HG02588 (cell line): ENCODE results near the gene FARP1.

Source experiments
- ATAC-seq: cut with Tn5 transposase; IDR thresholded peaks from one replicate; pipeline ENCODE4 v1.9.1; 2021; ENCODE audit warnings: mild to moderate bottlenecking, moderate library complexity; ENCODE audit not compliant: unreplicated experiment

FARP1 gene

GRCh38 chr13:98279473-98280175 is 136.7 kb downstream of the FARP1 start:
- peak; percentile 70 for ATAC-seq

DNA sequence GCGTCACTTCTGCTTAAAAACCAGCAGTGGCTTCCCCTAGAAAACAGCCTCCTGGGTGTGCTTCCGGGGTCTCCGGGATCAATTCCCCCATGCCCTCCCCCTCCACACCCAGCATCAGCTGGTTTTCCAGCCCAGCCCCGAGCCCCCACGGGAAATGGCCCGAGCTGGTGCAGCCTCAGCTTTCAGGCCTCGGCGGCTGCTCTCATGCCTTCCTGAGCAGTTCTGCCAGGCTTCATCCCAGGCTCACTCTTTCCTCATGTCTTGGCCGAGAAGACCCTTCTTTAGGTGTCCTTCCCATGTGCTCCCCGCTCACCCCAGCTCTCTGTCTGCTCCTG is 137.2 kb downstream of the FARP1 start:
- peak; percentile 18 for ATAC-seq

DNA sequence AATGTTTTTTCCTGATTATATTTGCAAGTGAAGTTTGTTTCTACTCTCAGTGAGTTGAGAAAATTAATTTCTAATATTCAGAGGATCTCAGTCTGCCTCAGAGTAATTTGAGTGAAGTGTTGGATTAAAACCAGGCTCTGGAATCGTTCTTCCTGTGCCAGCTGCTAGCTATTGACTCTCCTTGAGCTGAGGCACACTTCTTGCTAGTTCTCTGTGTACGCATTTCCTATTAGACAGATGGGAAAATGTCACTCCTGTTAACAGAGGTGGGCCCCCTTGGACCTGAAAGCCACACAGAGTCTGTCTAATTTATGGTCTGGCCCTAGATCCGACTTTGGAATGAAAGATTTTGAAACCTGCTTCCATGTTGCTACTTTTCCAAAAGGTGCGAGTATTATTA is 141.8 kb downstream of the FARP1 start:
- no peak for ATAC-seq

GRCh38 chr13:98285317-98285716 is 142.4 kb downstream of the FARP1 start:
- no peak for ATAC-seq

GRCh38 chr13:98285852-98286594 is 143.1 kb downstream of the FARP1 start:
- ATAC-seq = no peak

DNA sequence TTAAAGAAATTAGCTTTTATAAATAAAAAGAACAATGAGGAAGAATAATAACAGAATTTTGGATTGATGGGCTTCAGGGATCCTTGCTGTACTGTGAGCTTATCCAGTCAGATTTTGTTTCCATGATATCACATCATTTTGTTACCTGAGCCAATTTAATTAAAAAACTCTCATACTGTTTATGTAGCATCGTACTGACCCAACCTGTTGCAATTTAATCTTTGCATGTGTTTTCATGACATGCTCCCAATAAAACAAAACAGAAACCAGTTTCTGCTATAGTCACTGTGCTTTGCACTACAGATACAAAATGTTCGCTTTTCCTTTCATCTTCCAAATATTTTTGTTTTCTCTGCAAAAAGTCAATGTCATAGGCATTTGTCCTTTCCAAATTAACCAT is 143.9 kb downstream of the FARP1 start:
- no peak for ATAC-seq

DNA sequence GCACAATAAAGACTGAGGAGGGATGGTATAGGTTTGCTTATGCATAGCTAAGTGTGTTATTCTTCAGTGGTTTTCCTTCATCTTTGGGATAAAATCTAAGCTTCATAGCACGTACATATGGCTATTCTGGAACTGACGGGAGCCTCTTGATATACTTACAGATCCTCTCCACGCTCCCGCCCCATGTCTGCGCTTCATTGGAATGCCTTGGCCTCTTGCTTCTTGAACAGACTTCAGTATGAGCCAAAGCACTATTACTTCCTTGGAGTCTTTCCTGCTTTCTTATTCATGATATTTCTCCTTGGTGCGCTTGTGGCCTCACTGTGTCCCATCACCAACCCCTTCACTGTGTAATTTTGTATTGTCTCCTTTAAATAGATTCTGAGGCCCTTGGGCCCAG is 145.3 kb downstream of the FARP1 start:
- no peak for ATAC-seq

GRCh38 chr13:98289339-98289945 is 146.5 kb downstream of the FARP1 start:
- ATAC-seq = no peak

DNA sequence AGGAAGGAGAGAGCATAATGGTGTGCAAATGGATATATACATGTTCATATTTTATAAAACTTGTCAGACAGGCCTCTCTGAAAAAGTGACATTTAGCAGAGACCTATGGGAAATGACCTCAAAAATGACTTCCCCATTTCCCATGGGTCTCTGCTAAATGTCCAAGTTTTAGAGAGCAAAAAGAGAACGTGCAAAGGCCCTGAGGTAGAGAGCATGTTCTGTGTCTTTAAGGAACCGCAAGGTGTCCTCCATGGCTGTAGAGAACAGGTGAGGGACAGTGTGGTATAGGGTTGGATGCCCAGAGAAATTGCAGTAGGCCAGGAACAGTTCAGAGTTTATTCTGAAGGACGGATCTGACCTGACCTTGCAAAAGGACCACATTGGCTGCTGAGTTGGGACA is 147.4 kb downstream of the FARP1 start:
- ATAC-seq = no peak

DNA sequence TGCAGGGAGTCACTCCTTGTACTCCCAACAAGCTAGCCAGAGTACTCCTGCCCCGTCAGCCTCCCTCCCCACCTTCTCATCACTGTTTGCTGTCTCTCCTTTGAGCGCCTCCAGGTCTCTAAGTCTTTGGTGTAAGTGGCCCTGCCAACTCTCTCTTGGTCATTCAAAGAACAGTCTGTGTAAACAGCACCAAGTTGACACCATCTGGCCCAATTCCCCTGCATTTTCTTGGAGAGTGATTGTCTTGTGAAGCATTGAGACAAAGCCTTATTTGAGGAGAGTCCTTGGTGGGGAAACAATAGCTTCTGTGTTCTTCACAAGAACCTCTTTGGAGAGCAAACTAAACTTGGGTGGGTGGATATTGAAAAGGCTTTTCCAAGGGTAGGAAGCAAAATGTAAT is 148.8 kb downstream of the FARP1 start:
- ATAC-seq = no peak

GRCh38 chr13:98293103-98293502 is 150.2 kb downstream of the FARP1 start:
- no peak for ATAC-seq

- no peak for ATAC-seq
These were observed 150.8 kb downstream of the FARP1 start for GRCh38 chr13:98293570-98294142.

GRCh38 chr13:98295371-98295770 is 152.5 kb downstream of the FARP1 start:
- ATAC-seq = no peak

GRCh38 chr13:98297051-98297450 is 154.2 kb downstream of the FARP1 start:
- no peak for ATAC-seq

DNA sequence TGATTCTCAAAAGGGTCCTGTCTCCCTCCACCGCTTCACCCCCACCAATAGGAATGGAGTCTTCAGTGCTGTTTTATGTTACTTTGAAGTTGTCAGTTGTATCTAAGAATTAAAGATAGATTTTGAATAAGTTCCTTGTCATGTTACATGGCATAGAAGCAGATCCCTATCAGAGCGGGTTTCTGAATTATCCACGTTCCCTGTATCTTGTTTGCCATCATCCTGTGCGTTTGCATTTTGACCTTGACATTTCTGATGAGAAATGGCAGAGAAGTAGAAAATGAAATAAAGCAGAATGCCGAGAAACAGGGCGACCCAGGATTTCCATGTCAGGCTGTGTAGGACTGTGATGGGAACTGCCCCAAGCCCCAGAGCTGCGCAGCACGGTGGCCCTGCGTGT is 154.9 kb downstream of the FARP1 start:
- no peak for ATAC-seq

DNA sequence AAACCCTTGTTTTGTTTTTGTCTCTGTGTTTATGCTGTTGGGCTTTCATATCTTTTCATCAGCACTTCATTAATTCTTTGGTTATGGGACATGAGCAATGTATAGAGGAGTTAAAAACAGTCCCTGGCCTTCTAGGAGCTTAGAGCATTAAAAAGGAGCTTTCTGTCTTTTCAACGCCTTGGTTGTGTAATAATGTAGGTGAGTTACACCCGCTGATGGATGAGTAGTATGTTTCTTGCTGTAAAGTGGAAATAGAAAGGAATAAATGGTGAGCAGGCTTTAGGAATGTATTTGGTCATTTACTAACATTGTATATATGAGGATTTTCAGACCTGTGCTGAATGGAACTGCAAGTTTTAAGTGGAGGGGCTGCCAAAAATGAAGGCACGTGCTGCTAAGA is 155.7 kb downstream of the FARP1 start:
- ATAC-seq = no peak

- ATAC-seq = no peak
These were observed 156.5 kb downstream of the FARP1 start for GRCh38 chr13:98299235-98299965.

DNA sequence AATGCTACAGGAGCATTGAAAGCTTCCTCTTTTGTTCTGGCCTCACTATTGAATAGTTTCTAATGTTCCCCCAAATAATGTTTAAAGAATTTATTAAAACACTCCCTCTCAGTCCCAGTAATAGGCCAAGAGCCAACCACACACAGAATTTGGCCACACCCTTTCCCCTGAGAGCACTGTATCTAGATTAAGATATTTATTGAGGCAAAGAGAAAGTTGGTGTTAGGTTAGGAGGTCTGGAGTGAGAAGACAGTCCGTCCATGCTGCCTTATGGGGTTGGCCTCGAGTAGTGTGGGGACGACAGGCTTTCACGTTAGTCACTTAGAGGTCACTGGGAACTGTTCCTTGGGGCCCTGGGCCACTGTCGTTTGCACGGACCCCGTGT is 157.1 kb downstream of the FARP1 start:
- no peak for ATAC-seq

- ATAC-seq = no peak
These were observed 158.2 kb downstream of the FARP1 start for GRCh38 chr13:98300956-98301641.

GRCh38 chr13:98301721-98302120 is 158.8 kb downstream of the FARP1 start:
- no peak for ATAC-seq

DNA sequence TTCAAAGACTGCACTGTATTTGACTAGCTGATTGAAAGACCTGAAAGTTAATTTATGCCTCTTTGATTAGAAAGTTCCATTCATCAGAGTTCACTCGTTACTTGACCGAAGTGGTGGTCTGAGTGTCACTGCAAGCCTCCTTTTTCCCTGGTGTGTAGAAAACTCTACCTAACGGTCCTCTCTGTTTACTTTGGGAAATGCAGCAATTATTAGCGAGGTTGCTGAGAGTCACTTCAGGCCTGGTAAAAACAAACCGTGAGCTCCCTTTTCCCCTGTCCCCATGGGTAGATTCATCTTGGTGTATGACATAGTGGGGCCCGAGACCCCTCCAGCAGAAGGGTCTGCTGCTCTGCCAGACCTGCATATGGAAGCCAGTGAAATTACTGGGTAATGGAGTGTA is 161.0 kb downstream of the FARP1 start:
- ATAC-seq = no peak
